ENCODE measurements around the gene GCC1.
"Not testable (repeated sequence)": the region's sequence is repeated elsewhere in the genome, so short reads cannot be mapped to it uniquely, and the experiment has no call there.

The GCC1 gene

GRCh38 chr7:127580612-127581011 is 4.8 kb downstream of the GCC1 start:
- peaks cover 45% of the 10 kb centered on the region for H3K36me3 ChIP-seq (ENCODE audit: insufficient read depth, insufficient read length, low read length)

GRCh38 chr7:127578711-127579275 is 6.6 kb downstream of the GCC1 start:
- Histone ChIP-seq H3K9me3 (ENCODE audit: insufficient read depth, low read length) (no peaks in the 10 kb centered on the region), H3K27me3 (ENCODE audit: insufficient read depth, insufficient read length) (no peaks in the 10 kb centered on the region), H3K9ac (ENCODE audit: insufficient read length, low read depth) (no peak overlapping the region), H3K4me3 (ENCODE audit: insufficient read length, low read depth) (no peak overlapping the region), H3K36me3 (ENCODE audit: insufficient read depth, insufficient read length, low read length) (peaks cover 41% of the 10 kb centered on the region), H3K4me1 (ENCODE audit: insufficient read depth, insufficient read length) (peaks cover 3% of the 10 kb centered on the region)
- no peak for DNase-seq (ENCODE audit: low read depth, low spot score)
- TF ChIP-seq ZNF274 (IDR thresholded peaks at IDR 0.05; ENCODE audit: low read depth, low read length) (no peak), YY1 (IDR thresholded peaks at IDR 0.05; ENCODE audit: insufficient read depth, insufficient read length) (no peak), SUZ12 (IDR thresholded peaks at IDR 0.05; ENCODE audit: extremely low read depth, insufficient read depth, insufficient read length) (no peak)

More at GRCh38 chr7:127580612-127581011, 4.8 kb downstream of the GCC1 start:
- no peak for DNase-seq (ENCODE audit: low read depth, low spot score)
- H3K4me1 ChIP-seq (ENCODE audit: insufficient read depth, insufficient read length), result peaks cover 5% of the 10 kb centered on the region
- TF ChIP-seq YY1 (IDR thresholded peaks at IDR 0.05; ENCODE audit: insufficient read depth, insufficient read length), result no peak
- no peak for TF ChIP-seq SUZ12 (IDR thresholded peaks at IDR 0.05; ENCODE audit: extremely low read depth, insufficient read depth, insufficient read length)
- no peak for TF ChIP-seq ZNF274 (IDR thresholded peaks at IDR 0.05; ENCODE audit: low read depth, low read length)
- H3K9me3 ChIP-seq (ENCODE audit: insufficient read depth, low read length), result no peaks in the 10 kb centered on the region
- no peak overlapping the region for H3K9ac ChIP-seq (ENCODE audit: insufficient read length, low read depth)
- no peak overlapping the region for H3K4me3 ChIP-seq (ENCODE audit: insufficient read length, low read depth)
- peaks cover under 1% of the 10 kb centered on the region for H3K27me3 ChIP-seq (ENCODE audit: insufficient read depth, insufficient read length)

GRCh38 chr7:127578036-127578684 is 7.2 kb downstream of the GCC1 start:
- peaks cover 3% of the 10 kb centered on the region for H3K4me1 ChIP-seq (ENCODE audit: insufficient read depth, insufficient read length)
- no peak overlapping the region for H3K9ac ChIP-seq (ENCODE audit: insufficient read length, low read depth)
- H3K36me3 ChIP-seq (ENCODE audit: insufficient read depth, insufficient read length, low read length), result peaks cover 34% of the 10 kb centered on the region
- TF ChIP-seq YY1 (IDR thresholded peaks at IDR 0.05; ENCODE audit: insufficient read depth, insufficient read length), result no peak
- no peak for TF ChIP-seq ZNF274 (IDR thresholded peaks at IDR 0.05; ENCODE audit: low read depth, low read length)
- TF ChIP-seq SUZ12 (IDR thresholded peaks at IDR 0.05; ENCODE audit: extremely low read depth, insufficient read depth, insufficient read length), result no peak
- no peaks in the 10 kb centered on the region for H3K9me3 ChIP-seq (ENCODE audit: insufficient read depth, low read length)
- DNase-seq (ENCODE audit: low read depth, low spot score), result no peak
- no peak overlapping the region for H3K4me3 ChIP-seq (ENCODE audit: insufficient read length, low read depth)
- H3K27me3 ChIP-seq (ENCODE audit: insufficient read depth, insufficient read length), result no peaks in the 10 kb centered on the region

DNA sequence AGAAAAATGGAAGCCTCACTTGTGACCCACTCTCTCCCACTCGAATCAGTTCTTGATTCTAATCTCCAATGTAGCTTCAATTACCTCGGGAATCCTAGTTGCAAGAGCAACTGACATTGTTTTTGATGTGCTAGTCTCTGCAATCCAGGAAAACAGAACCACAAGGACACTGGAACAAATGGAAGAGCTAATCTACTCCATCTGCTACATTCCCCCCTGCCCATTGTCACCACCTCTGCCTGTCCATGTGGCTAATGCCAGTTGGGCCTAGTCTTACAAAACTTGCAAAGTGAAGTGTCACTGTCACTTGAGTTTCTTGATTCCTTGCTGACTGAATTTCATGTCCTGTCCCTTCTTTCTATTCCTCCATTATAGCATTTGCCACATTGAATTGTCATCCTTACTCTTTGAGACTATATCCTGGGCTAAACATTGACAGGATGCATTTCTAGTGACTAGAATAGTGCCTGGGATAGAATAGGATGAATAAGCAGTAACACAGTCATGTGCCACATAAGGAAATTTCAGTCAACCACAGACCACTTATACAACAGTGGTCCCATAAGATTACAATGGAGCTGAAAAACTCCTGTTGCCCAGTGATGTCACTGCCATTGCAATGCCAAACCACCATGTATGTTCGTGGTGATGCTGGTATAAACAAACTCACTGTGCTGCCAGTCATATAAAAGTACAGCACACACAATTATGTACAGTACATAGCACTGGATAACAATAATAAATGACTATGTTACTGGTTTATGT is 13.5 kb downstream of the GCC1 start:
- no peaks in the 10 kb centered on the region for H3K36me3 ChIP-seq (ENCODE audit: insufficient read depth, insufficient read length, low read length)
- DNase-seq (ENCODE audit: low read depth, low spot score), result no peak
- no peak for TF ChIP-seq YY1 (IDR thresholded peaks at IDR 0.05; ENCODE audit: insufficient read depth, insufficient read length)
- TF ChIP-seq ZNF274 (IDR thresholded peaks at IDR 0.05; ENCODE audit: low read depth, low read length), result no peak
- TF ChIP-seq SUZ12 (IDR thresholded peaks at IDR 0.05; ENCODE audit: extremely low read depth, insufficient read depth, insufficient read length), result no peak
- no peaks in the 10 kb centered on the region for H3K27me3 ChIP-seq (ENCODE audit: insufficient read depth, insufficient read length)
- H3K4me1 ChIP-seq (ENCODE audit: insufficient read depth, insufficient read length), result no peaks in the 10 kb centered on the region
- H3K9ac ChIP-seq (ENCODE audit: insufficient read length, low read depth), result no peak overlapping the region
- H3K4me3 ChIP-seq (ENCODE audit: insufficient read length, low read depth), result no peak overlapping the region
- no peaks in the 10 kb centered on the region for H3K9me3 ChIP-seq (ENCODE audit: insufficient read depth, low read length)

- H3K27me3 ChIP-seq (ENCODE audit: insufficient read depth, insufficient read length); H3K4me1 ChIP-seq (ENCODE audit: insufficient read depth, insufficient read length); DNase-seq (ENCODE audit: low read depth, low spot score); H3K4me3 ChIP-seq (ENCODE audit: insufficient read length, low read depth); H3K9me3 ChIP-seq (ENCODE audit: insufficient read depth, low read length); H3K9ac ChIP-seq (ENCODE audit: insufficient read length, low read depth); H3K36me3 ChIP-seq (ENCODE audit: insufficient read depth, insufficient read length, low read length): not testable (repeated sequence)
Observed at GRCh38 chr7:127568034-127568433, 17.4 kb downstream of the GCC1 start.

DNA sequence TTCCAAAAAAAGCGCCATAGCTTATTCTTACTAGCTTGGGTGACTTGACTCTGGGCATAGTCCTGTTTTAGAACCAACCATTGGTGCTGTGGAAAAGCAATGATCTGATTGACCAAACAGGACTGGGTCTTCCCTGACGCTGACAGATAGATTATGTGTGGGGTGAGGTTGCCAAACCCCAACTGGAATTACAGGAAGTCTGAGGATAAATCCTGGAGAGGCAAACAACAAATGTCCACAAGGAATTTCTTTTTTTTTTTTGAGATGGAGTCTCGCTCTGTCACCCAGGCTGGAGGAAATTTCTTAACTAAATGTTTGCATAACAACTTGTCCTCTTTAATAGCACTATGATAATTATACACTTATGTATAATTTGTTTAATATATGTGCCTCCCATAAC is 19.2 kb downstream of the GCC1 start:
- 0 out of 2 replicates have a peak, but pooled peaks cover 3% of the 10 kb centered on the region for H3K9me3 ChIP-seq (ENCODE audit: insufficient read depth, low read length)
- DNase-seq (ENCODE audit: low read depth, low spot score), result no peak
- H3K36me3 ChIP-seq (ENCODE audit: insufficient read depth, insufficient read length, low read length), result no peaks in the 10 kb centered on the region
- no peaks in the 10 kb centered on the region for H3K4me1 ChIP-seq (ENCODE audit: insufficient read depth, insufficient read length)
- TF ChIP-seq YY1 (IDR thresholded peaks at IDR 0.05; ENCODE audit: insufficient read depth, insufficient read length) (no peak), ZNF274 (IDR thresholded peaks at IDR 0.05; ENCODE audit: low read depth, low read length) (no peak), SUZ12 (IDR thresholded peaks at IDR 0.05; ENCODE audit: extremely low read depth, insufficient read depth, insufficient read length) (no peak)
- H3K27me3 ChIP-seq (ENCODE audit: insufficient read depth, insufficient read length), result no peaks in the 10 kb centered on the region
- no peak overlapping the region for H3K9ac ChIP-seq (ENCODE audit: insufficient read length, low read depth)
- no peak overlapping the region for H3K4me3 ChIP-seq (ENCODE audit: insufficient read length, low read depth)

- no peak overlapping the region for H3K4me3 ChIP-seq (ENCODE audit: insufficient read length, low read depth)
- no peaks in the 10 kb centered on the region for H3K9me3 ChIP-seq (ENCODE audit: insufficient read depth, low read length)
- TF ChIP-seq YY1 (IDR thresholded peaks at IDR 0.05; ENCODE audit: insufficient read depth, insufficient read length), result no peak
- no peak for TF ChIP-seq SUZ12 (IDR thresholded peaks at IDR 0.05; ENCODE audit: extremely low read depth, insufficient read depth, insufficient read length)
- TF ChIP-seq ZNF274 (IDR thresholded peaks at IDR 0.05; ENCODE audit: low read depth, low read length), result no peak
- H3K9ac ChIP-seq (ENCODE audit: insufficient read length, low read depth), result no peak overlapping the region
- peaks cover 2% of the 10 kb centered on the region for H3K27me3 ChIP-seq (ENCODE audit: insufficient read depth, insufficient read length)
- H3K36me3 ChIP-seq (ENCODE audit: insufficient read depth, insufficient read length, low read length), result no peaks in the 10 kb centered on the region
- H3K4me1 ChIP-seq (ENCODE audit: insufficient read depth, insufficient read length), result no peaks in the 10 kb centered on the region
- DNase-seq (ENCODE audit: low read depth, low spot score), result no peak
Observed at GRCh38 chr7:127557803-127558202, 27.6 kb downstream of the GCC1 start.

Data from NT2/D1 (cell line).